Bronchial epithelial cell (primary cell): ENCODE results near the gene APOC3. TPM values are rescaled to one million over a fixed set of nuclear protein-coding genes. Genes with fewer than 3 reads are reported as not detected.

Experiments used
- DNase-seq: peaks from one replicate; pipeline ENCODE4 v3.0.0-alpha.2; 2010; ENCODE audit warnings: low read depth
- FAIRE-seq: peaks from 2 replicates; lab custom pipeline; 2011; peaks lifted over from hg19 to GRCh38; lab: Jason Lieb, UNC
- H3K27me3 ChIP-seq: 2 replicates; pipeline ENCODE4 v1.5.1; 2011; ENCODE audit warnings: low read length; ENCODE audit not compliant: control insufficient read depth, insufficient read depth
- H3K36me3 ChIP-seq: 2 replicates; pipeline ENCODE4 v1.5.1; 2011; ENCODE audit warnings: low read length; ENCODE audit not compliant: control insufficient read depth, insufficient read depth
- H3K4me3 ChIP-seq: 2 replicates; pipeline ENCODE4 v1.5.1; 2011; ENCODE audit warnings: mild to moderate bottlenecking, low read depth, low read length, control low read depth
- CTCF ChIP-seq: IDR thresholded peaks from 2 replicates; pipeline ENCODE4 v1.5.1; 2011; ENCODE audit warnings: mild to moderate bottlenecking, moderate library complexity, low read length, control low read depth, inconsistent platforms; ENCODE audit not compliant: insufficient read depth, severe bottlenecking
- total RNA-seq: library from RNA; depleted of rRNA; stranded (reverse); fragments of >200 nt; gene quantifications from 2 replicates; pipeline ENCODE4 v1.2.1, GENCODE V29; 2014

The APOC3 gene
- total RNA-seq, 1 donor from 2014 or later: not detected

DNA sequence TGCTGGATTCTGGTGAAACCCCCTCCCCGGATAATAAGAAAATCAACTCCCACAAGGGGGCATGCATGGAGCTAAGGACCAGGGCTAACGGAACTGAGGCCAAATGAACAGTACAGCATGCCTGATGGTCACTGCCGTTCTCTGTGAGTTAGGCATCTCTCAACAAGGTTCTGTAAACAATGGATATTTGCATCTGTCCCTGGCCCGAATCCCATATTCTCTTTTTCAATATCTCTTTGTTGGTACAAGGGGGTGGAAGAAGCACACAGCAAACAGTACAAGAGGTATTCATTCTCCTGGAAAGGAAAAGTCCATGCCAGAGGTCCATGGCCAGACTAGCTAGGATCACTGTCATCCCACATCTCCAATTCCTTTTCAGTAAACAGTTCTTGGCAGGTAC lies 39.9 kb downstream of the APOC3 start:
- FAIRE-seq (peak; percentile 84), DNase-seq (no peak)
- Histone ChIP-seq H3K27me3 (no peaks in the 10 kb centered on the region), H3K36me3 (peaks cover 4% of the 10 kb centered on the region), H3K4me3 (no peak overlapping the region)
- TF ChIP-seq CTCF: no peak

GRCh38 chr11:116870054-116870453 lies 40.3 kb downstream of the APOC3 start:
- peaks cover 5% of the 10 kb centered on the region for H3K36me3 ChIP-seq
- no peak overlapping the region for H3K4me3 ChIP-seq
- no peaks in the 10 kb centered on the region for H3K27me3 ChIP-seq
- no peak for TF ChIP-seq CTCF
- DNase-seq (no peak), FAIRE-seq (no peak)

DNA sequence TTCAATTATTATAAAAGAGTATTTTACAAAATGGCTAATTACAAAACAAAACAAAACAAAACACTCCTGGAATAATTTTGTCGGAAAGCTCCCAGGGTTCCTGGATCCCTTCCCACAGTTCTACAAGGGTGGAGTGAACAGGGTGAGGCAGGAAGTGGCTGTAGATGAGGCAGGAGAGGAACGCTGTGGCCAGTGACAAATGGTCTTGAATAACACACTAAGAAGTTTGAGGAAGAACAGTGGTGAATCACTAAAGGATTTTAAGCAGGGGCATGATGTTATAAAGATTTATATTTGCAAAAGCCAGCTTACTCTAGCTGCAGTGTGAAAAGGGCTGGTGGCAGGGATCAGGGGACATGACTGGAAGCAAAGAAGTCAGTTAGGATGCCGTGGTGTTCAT lies 41.5 kb downstream of the APOC3 start:
- DNase-seq (peak; percentile 88), FAIRE-seq (peak; percentile 7)
- Histone ChIP-seq H3K36me3 (peaks cover 9% of the 10 kb centered on the region), H3K27me3 (no peaks in the 10 kb centered on the region), H3K4me3 (no peak overlapping the region)
- TF ChIP-seq CTCF: no peak

- FAIRE-seq: no peak
- peaks cover 9% of the 10 kb centered on the region for H3K36me3 ChIP-seq
Observed at GRCh38 chr11:116873381-116873780, 43.7 kb downstream of the APOC3 start.

DNA sequence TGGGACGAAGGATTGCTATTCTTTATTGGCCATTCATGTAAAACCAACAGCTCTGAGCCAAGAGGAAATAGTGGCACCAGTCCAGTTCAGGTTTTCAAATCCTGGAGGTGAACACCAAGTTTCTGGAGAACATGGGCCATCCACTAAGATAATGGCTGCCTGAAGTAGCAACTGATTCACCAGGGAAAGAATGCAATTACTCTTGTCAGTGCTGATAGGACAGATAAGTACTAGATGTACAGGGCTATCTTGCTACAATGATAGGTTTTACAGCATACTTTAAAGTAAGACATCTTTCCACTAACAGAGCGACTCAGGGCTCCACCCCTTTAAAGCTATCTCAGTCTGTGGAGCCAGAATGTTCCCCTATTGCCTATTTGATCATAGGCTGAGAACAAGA lies 44.5 kb downstream of the APOC3 start:
- no peak for FAIRE-seq
- no peak overlapping the region for H3K4me3 ChIP-seq
- peaks cover 9% of the 10 kb centered on the region for H3K36me3 ChIP-seq
- DNase-seq: peak; percentile 18
- TF ChIP-seq CTCF: no peak
- H3K27me3 ChIP-seq: no peaks in the 10 kb centered on the region

More at GRCh38 chr11:116873381-116873780, 43.7 kb downstream of the APOC3 start:
- H3K27me3 ChIP-seq: no peaks in the 10 kb centered on the region
- no peak for TF ChIP-seq CTCF
- DNase-seq: no peak
- no peak overlapping the region for H3K4me3 ChIP-seq

DNA sequence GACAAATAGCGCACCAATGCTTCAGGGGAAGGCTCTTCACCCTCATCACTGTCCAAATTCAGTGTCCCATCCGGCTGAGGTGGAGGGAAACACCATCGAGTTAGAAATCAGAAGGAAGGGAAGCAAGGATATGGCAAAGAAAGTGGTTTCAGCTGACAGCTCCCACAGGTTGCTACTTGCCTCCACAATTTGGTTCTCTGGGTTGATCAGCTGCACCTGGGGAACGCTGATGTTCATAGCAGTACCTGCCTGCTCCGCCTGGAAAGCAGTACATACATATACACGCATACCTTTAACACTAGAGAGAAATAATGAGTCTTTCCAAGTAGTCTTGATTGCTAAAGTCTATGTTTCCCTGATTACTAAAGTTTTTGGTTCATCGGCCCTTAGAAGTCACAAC lies 45.5 kb downstream of the APOC3 start:
- Histone ChIP-seq H3K4me3 (no peak overlapping the region), H3K27me3 (no peaks in the 10 kb centered on the region), H3K36me3 (peaks cover 6% of the 10 kb centered on the region)
- FAIRE-seq (no peak), DNase-seq (no peak)
- no peak for TF ChIP-seq CTCF
